Right kidney (tissue), 9 donors: ENCODE results near the gene MKRN2OS.

Source experiments
- DNase-seq: peaks from one replicate; pipeline ENCODE4 v3.0.0-alpha.2; 2016
- long read RNA-seq, 8 donors: transcript quantifications; one replicate each; lab custom pipeline, GENCODE V29; 2026

MKRN2OS gene
- long read RNA-seq, donor 1 = 0 reads
- long read RNA-seq, donor 2 = 0 reads
- long read RNA-seq, donor 3, partial matches to known transcripts = 5 of 5 reads
- long read RNA-seq, donor 3, other reads (novel, unspliced or antisense) = 0 of 5 reads
- long read RNA-seq, donor 4, partial matches to known transcripts = 71 of 78 reads
- long read RNA-seq, donor 4, other reads (novel, unspliced or antisense) = 7 of 78 reads
- long read RNA-seq, donor 5 = 0 reads
- long read RNA-seq, donor 6, partial matches to known transcripts = 55 of 64 reads
- long read RNA-seq, donor 6, other reads (novel, unspliced or antisense) = 9 of 64 reads
- long read RNA-seq, donor 7 = 0 reads
- long read RNA-seq, donor 8 = 0 reads

GRCh38 chr3:12545473-12545791 is at the start of gene MKRN2OS:
TSS of gene MKRN2OS (minus strand) at chr3:12545499. CDS start at chr3:12545464, 35 bp downstream.
- DNase-seq = no peak

- no peak for DNase-seq
These were observed 48.2 kb upstream of the MKRN2OS start for GRCh38 chr3:12593473-12593872.

- no peak for DNase-seq
These were observed 46.9 kb upstream of the MKRN2OS start for GRCh38 chr3:12591997-12592715.

- no peak for DNase-seq
These were observed 46.2 kb upstream of the MKRN2OS start for GRCh38 chr3:12591456-12591855.

- no peak for DNase-seq
These were observed 44.8 kb upstream of the MKRN2OS start for GRCh38 chr3:12590096-12590495.

GRCh38 chr3:12588039-12589009 is 43.0 kb upstream of the MKRN2OS start:
- no peak for DNase-seq

GRCh38 chr3:12586403-12586802 is 41.1 kb upstream of the MKRN2OS start:
- DNase-seq = no peak

GRCh38 chr3:12585970-12586369 is 40.7 kb upstream of the MKRN2OS start:
- DNase-seq = no peak

GRCh38 chr3:12585181-12585580 is 39.9 kb upstream of the MKRN2OS start:
- no peak for DNase-seq

GRCh38 chr3:12584083-12584482 is 38.8 kb upstream of the MKRN2OS start:
- no peak for DNase-seq

GRCh38 chr3:12583280-12583679 is 38.0 kb upstream of the MKRN2OS start:
- no peak for DNase-seq

- no peak for DNase-seq
These were observed 37.4 kb upstream of the MKRN2OS start for GRCh38 chr3:12582730-12583129.

GRCh38 chr3:12579905-12580304 is 34.6 kb upstream of the MKRN2OS start:
- no peak for DNase-seq

GRCh38 chr3:12579456-12579855 is 34.2 kb upstream of the MKRN2OS start:
- no peak for DNase-seq

GRCh38 chr3:12578742-12579141 is 33.4 kb upstream of the MKRN2OS start:
- no peak for DNase-seq

- DNase-seq = no peak
These were observed 32.1 kb upstream of the MKRN2OS start for GRCh38 chr3:12577379-12577778.

- no peak for DNase-seq
These were observed 29.4 kb upstream of the MKRN2OS start for GRCh38 chr3:12574661-12575060.

GRCh38 chr3:12574131-12574530 is 28.8 kb upstream of the MKRN2OS start:
- DNase-seq = no peak

GRCh38 chr3:12571986-12572385 is 26.7 kb upstream of the MKRN2OS start:
- no peak for DNase-seq

GRCh38 chr3:12569836-12570235 is 24.5 kb upstream of the MKRN2OS start:
- no peak for DNase-seq

- DNase-seq = no peak
These were observed 23.4 kb upstream of the MKRN2OS start for GRCh38 chr3:12568747-12569146.

- no peak for DNase-seq
These were observed 21.7 kb upstream of the MKRN2OS start for GRCh38 chr3:12566976-12567375.

GRCh38 chr3:12562451-12562850 is 17.2 kb upstream of the MKRN2OS start:
- no peak for DNase-seq
